Measurements from ENCODE around the gene ICOS. TPM values are rescaled to one million over a fixed set of nuclear protein-coding genes. Genes with fewer than 3 reads are reported as not detected.
"Not testable (repeated sequence)": the region's sequence is repeated elsewhere in the genome, so short reads cannot be mapped to it uniquely, and the experiment has no call there.

The ICOS gene
- total RNA-seq, 1 donor from 2014 or later = not detected

- DNase-seq (ENCODE audit: low spot score) (no peak), ATAC-seq (no peak)
- intact Hi-C loops (cut with DNase I) = no loop called here
Measured at GRCh38 chr2:203959265-203959664, 22.7 kb downstream of the ICOS start.

- DNase-seq (ENCODE audit: low spot score) (no peak), ATAC-seq (no peak)
- intact Hi-C loops (cut with DNase I) = no loop called here
Measured at GRCh38 chr2:203959672-203960071, 23.1 kb downstream of the ICOS start.

- intact Hi-C loops (cut with DNase I) = no loop called here
- no peak for DNase-seq (ENCODE audit: low spot score)
- no peak for ATAC-seq
Measured at GRCh38 chr2:203960811-203961210, 24.2 kb downstream of the ICOS start.

GRCh38 chr2:203965190-203965589 lies 28.6 kb downstream of the ICOS start:
- DNase-seq (ENCODE audit: low spot score); ATAC-seq; intact Hi-C loops (cut with DNase I): not testable (repeated sequence)

GRCh38 chr2:203971251-203971650 lies 34.7 kb downstream of the ICOS start:
- ATAC-seq = peak; percentile 51
- intact Hi-C loops (cut with DNase I) = no loop called here
- no peak for DNase-seq (ENCODE audit: low spot score)

GRCh38 chr2:203972066-203972465 lies 35.5 kb downstream of the ICOS start:
- intact Hi-C loops (cut with DNase I) = no loop called here
- DNase-seq (ENCODE audit: low spot score) = no peak
- no peak for ATAC-seq

GRCh38 chr2:203973000-203973399 lies 36.4 kb downstream of the ICOS start:
- intact Hi-C loops (cut with DNase I) = no loop called here
- no peak for ATAC-seq
- no peak for DNase-seq (ENCODE audit: low spot score)

- intact Hi-C loops (cut with DNase I) = no loop called here
- ATAC-seq (no peak), DNase-seq (ENCODE audit: low spot score) (no peak)
Measured at GRCh38 chr2:203973676-203974075, 37.1 kb downstream of the ICOS start.

GRCh38 chr2:203975912-203976311 lies 39.3 kb downstream of the ICOS start:
- intact Hi-C loops (cut with DNase I) = no loop called here
- no peak for ATAC-seq
- DNase-seq (ENCODE audit: low spot score) = no peak

- intact Hi-C loops (cut with DNase I) = no loop called here
- DNase-seq (ENCODE audit: low spot score) (no peak), ATAC-seq (no peak)
Measured at GRCh38 chr2:203982276-203982675, 45.7 kb downstream of the ICOS start.

- intact Hi-C loops (cut with DNase I) = no loop called here
- DNase-seq (ENCODE audit: low spot score) = no peak
- ATAC-seq = no peak
Measured at GRCh38 chr2:203983064-203983715, 46.6 kb downstream of the ICOS start.

- ATAC-seq; intact Hi-C loops (cut with DNase I); DNase-seq (ENCODE audit: low spot score): not testable (repeated sequence)
Measured at GRCh38 chr2:203985978-203986377, 49.4 kb downstream of the ICOS start.

- intact Hi-C loops (cut with DNase I) = no loop called here
- ATAC-seq (no peak), DNase-seq (ENCODE audit: low spot score) (no peak)
Measured at GRCh38 chr2:203987959-203988358, 51.4 kb downstream of the ICOS start.

- intact Hi-C loops (cut with DNase I) = no loop called here
- DNase-seq (ENCODE audit: low spot score) = no peak
- no peak for ATAC-seq
Measured at GRCh38 chr2:203988500-203989260, 52.1 kb downstream of the ICOS start.

- intact Hi-C loops (cut with DNase I) = no loop called here
- DNase-seq (ENCODE audit: low spot score) (no peak), ATAC-seq (no peak)
Measured at GRCh38 chr2:203989521-203989920, 53.0 kb downstream of the ICOS start.

- intact Hi-C loops (cut with DNase I) = no loop called here
- ATAC-seq (no peak), DNase-seq (ENCODE audit: low spot score) (no peak)
Measured at GRCh38 chr2:203992509-203992908, 55.9 kb downstream of the ICOS start.

- ATAC-seq = no peak
- intact Hi-C loops (cut with DNase I) = no loop called here
- no peak for DNase-seq (ENCODE audit: low spot score)
Measured at GRCh38 chr2:203993011-203993410, 56.4 kb downstream of the ICOS start.

- ATAC-seq (no peak), DNase-seq (ENCODE audit: low spot score) (no peak)
- intact Hi-C loops (cut with DNase I) = no loop called here
Measured at GRCh38 chr2:203993560-203993959, 57.0 kb downstream of the ICOS start.

- ATAC-seq (no peak), DNase-seq (ENCODE audit: low spot score) (no peak)
- intact Hi-C loops (cut with DNase I) = no loop called here
Measured at GRCh38 chr2:203994735-203995134, 58.2 kb downstream of the ICOS start.

- DNase-seq (ENCODE audit: low spot score) (no peak), ATAC-seq (no peak)
- intact Hi-C loops (cut with DNase I) = no loop called here
Measured at GRCh38 chr2:203996692-203997091, 60.1 kb downstream of the ICOS start.

GRCh38 chr2:203997481-203997880 lies 60.9 kb downstream of the ICOS start:
- DNase-seq (ENCODE audit: low spot score) = no peak
- ATAC-seq = no peak
- intact Hi-C loops (cut with DNase I) = no loop called here

Data from sciatic nerve (tissue), 2 donors.